Tibial nerve (tissue), 4 donors: ENCODE results near the gene MDGA2. TPM values are rescaled to one million over a fixed set of nuclear protein-coding genes. Genes with fewer than 3 reads are reported as not detected.
A peak's percentile ranks its signal among the peaks of the same experiment; 100 is the strongest.

Experiments used
- DNase-seq, 2 donors: peaks; one replicate each; pipeline ENCODE4 v3.0.0-alpha.2; 2019; ENCODE audit warnings: low spot score in 2 of 2
- H3K27ac ChIP-seq, 4 donors: fragments of 200-600 bp; sonication (generic) in 3 of 4; one replicate each; pipeline ENCODE4 v1.5.1; 2017 to 2019; ENCODE audit warnings: mild to moderate bottlenecking in 1 of 4
- H3K27me3 ChIP-seq, 2 donors: fragments of 200-600 bp; sonication (generic) in 1 of 2; one replicate each; pipeline versions ENCODE4 v1.5.1 to v1.6.0; 2017 to 2019
- H3K36me3 ChIP-seq, 3 donors: fragments of 200-600 bp; sonication (generic); one replicate each; pipeline ENCODE4 v1.5.1; 2018 to 2019
- H3K4me1 ChIP-seq, 4 donors: fragments of 200-600 bp; sonication (generic) in 3 of 4; one replicate each; pipeline ENCODE4 v1.5.1; 2017 to 2019
- H3K4me3 ChIP-seq, 4 donors: fragments of 200-600 bp; sonication (generic) in 3 of 4; one replicate each; pipeline ENCODE4 v1.5.1; 2017 to 2019; ENCODE audit warnings: mild to moderate bottlenecking in 1 of 4, moderate library complexity in 1 of 4
- H3K9me3 ChIP-seq, 4 donors: fragments of 200-600 bp; sonication (generic) in 3 of 4; one replicate each; pipeline ENCODE4 v1.5.1; 2017 to 2019
- EP300 ChIP-seq, 2 donors: sonication (generic); formaldehyde crosslinking; IDR thresholded peaks; one replicate each; pipeline ENCODE4 v1.6.1; 2017; ENCODE audit warnings: antibody characterized with exemption in 2 of 2, mild to moderate bottlenecking in 1 of 2
- POLR2A ChIP-seq, 2 donors: fragments of 450-650 bp; IDR thresholded peaks; one replicate each; pipeline ENCODE4 v1.6.1; 2017; ENCODE audit warnings: antibody characterized with exemption in 2 of 2, mild to moderate bottlenecking in 2 of 2, moderate library complexity in 2 of 2
- WGBS, 2 donors: methylation state at CpG; one replicate each; pipeline ENCODE4 v1.1.5; 2018; 5-methylcytosine and 5-hydroxymethylcytosine counted together
- total RNA-seq, 4 donors: library from RNA; depleted of rRNA; stranded (reverse); fragments of >200 nt; gene quantifications; one replicate each; pipeline ENCODE4 v1.1.0, GENCODE V29; 2016
- TF ChIP-seq, protein P1 (sequence below), 5 experiments: fragments of 200-600 bp in 3 of 5; fragments of 450-650 bp in 2 of 5; sonication (generic) in 3 of 5; IDR thresholded peaks; one replicate each; pipeline ENCODE4 v1.5.1; 2016 to 2019; ENCODE audit warnings: antibody characterized with exemption in 5 of 5, mild to moderate bottlenecking in 3 of 5, moderate library complexity in 2 of 5

MDGA2 gene
- total RNA-seq, 4 donors from 2014 or later: under 0.01 TPM; not detected in 3

- Histone ChIP-seq H3K9me3 (no peaks in the 10 kb centered on the region), H3K27ac (no peak overlapping the region), H3K36me3 (no peaks in the 10 kb centered on the region), H3K27me3 (no peaks in the 10 kb centered on the region), H3K4me1 (no peaks in the 10 kb centered on the region), H3K4me3 (no peak overlapping the region)
- DNase-seq: no peak
- TF ChIP-seq POLR2A (IDR thresholded peaks at IDR 0.05): no peak
- TF ChIP-seq EP300 (IDR thresholded peaks at IDR 0.05): no peak
- TF ChIP-seq, protein P1, sequence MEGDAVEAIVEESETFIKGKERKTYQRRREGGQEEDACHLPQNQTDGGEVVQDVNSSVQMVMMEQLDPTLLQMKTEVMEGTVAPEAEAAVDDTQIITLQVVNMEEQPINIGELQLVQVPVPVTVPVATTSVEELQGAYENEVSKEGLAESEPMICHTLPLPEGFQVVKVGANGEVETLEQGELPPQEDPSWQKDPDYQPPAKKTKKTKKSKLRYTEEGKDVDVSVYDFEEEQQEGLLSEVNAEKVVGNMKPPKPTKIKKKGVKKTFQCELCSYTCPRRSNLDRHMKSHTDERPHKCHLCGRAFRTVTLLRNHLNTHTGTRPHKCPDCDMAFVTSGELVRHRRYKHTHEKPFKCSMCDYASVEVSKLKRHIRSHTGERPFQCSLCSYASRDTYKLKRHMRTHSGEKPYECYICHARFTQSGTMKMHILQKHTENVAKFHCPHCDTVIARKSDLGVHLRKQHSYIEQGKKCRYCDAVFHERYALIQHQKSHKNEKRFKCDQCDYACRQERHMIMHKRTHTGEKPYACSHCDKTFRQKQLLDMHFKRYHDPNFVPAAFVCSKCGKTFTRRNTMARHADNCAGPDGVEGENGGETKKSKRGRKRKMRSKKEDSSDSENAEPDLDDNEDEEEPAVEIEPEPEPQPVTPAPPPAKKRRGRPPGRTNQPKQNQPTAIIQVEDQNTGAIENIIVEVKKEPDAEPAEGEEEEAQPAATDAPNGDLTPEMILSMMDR (IDR thresholded peaks at IDR 0.05): no peak
- 58 to 60% methylated on average over 2 of the region's 2 CpGs for whole genome bisulfite sequencing, 2 donors
Observed at GRCh38 chr14:47705683-47706082, 30.3 kb upstream of the MDGA2 start.

GRCh38 chr14:47691829-47692228, 16.4 kb upstream of the MDGA2 start:
- H3K4me1 ChIP-seq: no peaks in the 10 kb centered on the region
- TF ChIP-seq POLR2A (IDR thresholded peaks at IDR 0.05) (no peak), EP300 (IDR thresholded peaks at IDR 0.05) (no peak)
- TF ChIP-seq, protein P1 (IDR thresholded peaks at IDR 0.05): no peak
- no peak overlapping the region for H3K4me3 ChIP-seq
- no peaks in the 10 kb centered on the region for H3K27me3 ChIP-seq
- H3K9me3 ChIP-seq: no peaks in the 10 kb centered on the region
- H3K27ac ChIP-seq: no peak overlapping the region
- no peak for DNase-seq
- no peaks in the 10 kb centered on the region for H3K36me3 ChIP-seq

- TF ChIP-seq, protein P1 (IDR thresholded peaks at IDR 0.05): no peak
- TF ChIP-seq POLR2A (IDR thresholded peaks at IDR 0.05) (no peak), EP300 (IDR thresholded peaks at IDR 0.05) (no peak)
- Histone ChIP-seq H3K27ac (no peak overlapping the region), H3K9me3 (no peaks in the 10 kb centered on the region), H3K4me1 (peaks cover 0 to 23% (median 0%) of the 10 kb centered on the region in 4 donors), H3K4me3 (no peak overlapping the region), H3K36me3 (no peaks in the 10 kb centered on the region), H3K27me3 (peaks cover 0 to 34% of the 10 kb centered on the region in 2 donors)
- no peak for DNase-seq
- WGBS, 2 donors: 61 to 68% methylated on average over 1 of the region's 1 CpG
Observed at GRCh38 chr14:47678993-47679392, 3.6 kb upstream of the MDGA2 start.

DNA sequence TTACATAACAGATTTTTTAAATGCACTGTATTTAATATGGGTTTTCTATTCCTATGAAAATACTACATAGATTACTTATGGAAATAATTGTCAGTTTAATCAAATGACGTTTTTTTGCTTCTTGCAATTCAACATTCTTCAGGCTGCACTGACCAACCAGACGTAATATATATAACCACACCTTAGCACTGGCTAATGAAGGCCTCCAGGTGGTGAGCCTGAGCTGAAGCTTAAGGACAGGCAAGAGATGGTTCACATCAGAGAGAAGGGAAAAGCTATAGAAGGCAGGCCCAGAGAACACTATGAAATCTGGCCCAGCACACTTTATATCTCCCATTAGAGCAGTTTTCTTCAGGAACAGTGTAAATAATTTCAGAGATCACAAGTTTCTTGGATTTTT, 2.8 kb upstream of the MDGA2 start:
- H3K9me3 ChIP-seq: no peaks in the 10 kb centered on the region
- no peak overlapping the region for H3K27ac ChIP-seq
- H3K4me1 ChIP-seq: peaks cover 0 to 28% (median 0%) of the 10 kb centered on the region in 4 donors
- H3K27me3 ChIP-seq: peaks cover 0 to 43% of the 10 kb centered on the region in 2 donors
- H3K36me3 ChIP-seq: no peaks in the 10 kb centered on the region
- 85 to 91% methylated on average over 2 of the region's 2 CpGs for WGBS, 2 donors
- H3K4me3 ChIP-seq: no peak overlapping the region
- no peak for DNase-seq
- TF ChIP-seq, protein P1 (IDR thresholded peaks at IDR 0.05): no peak
- TF ChIP-seq POLR2A (IDR thresholded peaks at IDR 0.05) (no peak), EP300 (IDR thresholded peaks at IDR 0.05) (no peak)

GRCh38 chr14:47676315-47676617, 861 bp upstream of the MDGA2 start:
- peaks cover 0 to 28% (median 0%) of the 10 kb centered on the region in 4 donors for H3K4me1 ChIP-seq
- TF ChIP-seq POLR2A (IDR thresholded peaks at IDR 0.05): no peak
- no peak for TF ChIP-seq EP300 (IDR thresholded peaks at IDR 0.05)
- TF ChIP-seq, protein P1 (IDR thresholded peaks at IDR 0.05): no peak
- peak overlapping the region in 2 of 4 donors; percentile 19 to 43 for H3K4me3 ChIP-seq
- WGBS, 2 donors: 1 to 7% methylated on average over 15 of the region's 15 CpGs
- H3K27me3 ChIP-seq: peaks cover 0 to 51% of the 10 kb centered on the region in 2 donors
- H3K27ac ChIP-seq: no peak overlapping the region
- H3K9me3 ChIP-seq: no peaks in the 10 kb centered on the region
- H3K36me3 ChIP-seq: no peaks in the 10 kb centered on the region
- no peak for DNase-seq
